MM.1S (cell line): ENCODE results near the gene TMEM178B.

Source experiments
- EZH2 ChIP-seq: fragments of 300-600 bp; sonication (generic); optimal IDR thresholded peaks from 2 replicates; pipeline ENCODE3; 2017; ENCODE audit warnings: low read depth, mild to moderate bottlenecking, antibody characterized with exemption, low read length, mixed read lengths
- EZH2phosphoT487 ChIP-seq: fragments of 300-600 bp; sonication (generic); IDR thresholded peaks from 2 replicates; pipeline ENCODE4 v1.6.1; 2018; ENCODE audit warnings: antibody characterized with exemption, low read length
- TF ChIP-seq, protein P1 (sequence below): fragments of 300-600 bp; sonication (generic); IDR thresholded peaks from 2 replicates; pipeline ENCODE4 v1.5.1; 2016; ENCODE audit warnings: antibody characterized with exemption, low read length, mixed read lengths

DNA sequence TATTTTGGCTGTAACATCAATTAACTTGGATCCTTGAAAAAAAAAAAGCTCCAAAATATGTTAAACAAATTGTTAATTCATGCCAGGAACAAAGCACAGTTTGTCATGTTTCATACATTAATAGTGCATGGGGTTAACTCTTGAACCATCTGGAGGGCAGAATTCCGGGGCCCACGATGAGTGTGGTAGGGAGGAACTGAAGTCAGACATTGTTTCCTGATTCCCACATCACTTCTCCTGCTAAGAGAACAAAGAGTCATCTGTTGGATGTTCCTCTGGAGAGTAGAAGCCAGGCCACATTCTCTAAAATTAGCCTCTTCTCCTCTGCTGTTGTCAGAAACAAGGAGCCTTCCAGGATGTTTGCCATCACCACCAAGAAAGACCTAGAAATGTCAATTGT is 54.6 kb downstream of the TMEM178B start:
- TF ChIP-seq EZH2phosphoT487 (no peak), EZH2 (no peak)
- TF ChIP-seq, protein P1, sequence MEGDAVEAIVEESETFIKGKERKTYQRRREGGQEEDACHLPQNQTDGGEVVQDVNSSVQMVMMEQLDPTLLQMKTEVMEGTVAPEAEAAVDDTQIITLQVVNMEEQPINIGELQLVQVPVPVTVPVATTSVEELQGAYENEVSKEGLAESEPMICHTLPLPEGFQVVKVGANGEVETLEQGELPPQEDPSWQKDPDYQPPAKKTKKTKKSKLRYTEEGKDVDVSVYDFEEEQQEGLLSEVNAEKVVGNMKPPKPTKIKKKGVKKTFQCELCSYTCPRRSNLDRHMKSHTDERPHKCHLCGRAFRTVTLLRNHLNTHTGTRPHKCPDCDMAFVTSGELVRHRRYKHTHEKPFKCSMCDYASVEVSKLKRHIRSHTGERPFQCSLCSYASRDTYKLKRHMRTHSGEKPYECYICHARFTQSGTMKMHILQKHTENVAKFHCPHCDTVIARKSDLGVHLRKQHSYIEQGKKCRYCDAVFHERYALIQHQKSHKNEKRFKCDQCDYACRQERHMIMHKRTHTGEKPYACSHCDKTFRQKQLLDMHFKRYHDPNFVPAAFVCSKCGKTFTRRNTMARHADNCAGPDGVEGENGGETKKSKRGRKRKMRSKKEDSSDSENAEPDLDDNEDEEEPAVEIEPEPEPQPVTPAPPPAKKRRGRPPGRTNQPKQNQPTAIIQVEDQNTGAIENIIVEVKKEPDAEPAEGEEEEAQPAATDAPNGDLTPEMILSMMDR: no peak
